Sigmoid colon (tissue), 7 donors: Measurements from ENCODE around the gene SLC48A1. TPM values are rescaled to one million over a fixed set of nuclear protein-coding genes. Genes with fewer than 3 reads are reported as not detected.

Experiments
- DNase-seq: peaks from one replicate; pipeline ENCODE4 v3.0.0-alpha.2; 2019
- H3K27ac ChIP-seq, 4 donors: fragments of 200-600 bp; sonication (generic); one replicate each; pipeline ENCODE4 v1.5.1; 2016 to 2019; ENCODE audit warnings: mild to moderate bottlenecking in 1 of 4
- H3K27me3 ChIP-seq, 3 donors: fragments of 200-600 bp; sonication (generic); one replicate each; pipeline ENCODE4 v1.5.1; 2019; ENCODE audit warnings: mild to moderate bottlenecking in 1 of 3
- H3K36me3 ChIP-seq, 4 donors: fragments of 200-600 bp; sonication (generic); one replicate each; pipeline ENCODE4 v1.5.1; 2016 to 2019
- H3K4me1 ChIP-seq, 4 donors: fragments of 200-600 bp; sonication (generic); one replicate each; pipeline ENCODE4 v1.5.1; 2017 to 2019
- H3K4me3 ChIP-seq, 4 donors: fragments of 200-600 bp; sonication (generic); one replicate each; pipeline ENCODE4 v1.5.1; 2017 to 2019; ENCODE audit warnings: mild to moderate bottlenecking in 2 of 4, moderate library complexity in 1 of 4
- H3K9me3 ChIP-seq, 4 donors: fragments of 200-600 bp in 3 of 4; sonication (generic) in 3 of 4; one replicate each; pipeline versions ENCODE4 v1.5.1 to v1.6.1; 2013 to 2019
- EP300 ChIP-seq, 4 donors: sonication (generic); formaldehyde crosslinking; IDR thresholded peaks; one replicate each; pipeline ENCODE4 v1.6.1; 2017; ENCODE audit warnings: antibody characterized with exemption in 4 of 4
- POLR2A ChIP-seq, 2 donors: fragments of 450-650 bp; IDR thresholded peaks; one replicate each; pipeline ENCODE4 v1.6.1; 2016; ENCODE audit warnings: antibody characterized with exemption in 2 of 2, mild to moderate bottlenecking in 2 of 2, moderate library complexity in 2 of 2
- POLR2AphosphoS5 ChIP-seq, 4 donors: sonication (generic); formaldehyde crosslinking; IDR thresholded peaks; one replicate each; pipeline ENCODE4 v1.6.1; 2017; ENCODE audit warnings: antibody characterized with exemption in 4 of 4
- WGBS, 2 donors: extraction: QIAGEN DNeasy Blood & Tissue Kit; methylation state at CpG; one replicate each; pipeline ENCODE4 v1.1.7; 2013; 5-methylcytosine and 5-hydroxymethylcytosine counted together
- intact Hi-C: fragments of 100-400 bp; cut with DNase I; formaldehyde crosslinking; loops from one replicate; pipeline ENCODE4 v1.15.1; 2023
- polyA plus RNA-seq, 3 donors: library from polyadenylated mRNA; stranded (reverse); fragments of 200-250 nt; gene quantifications; one replicate each; pipeline ENCODE4 v1.2.3, GENCODE V29; 2013
- total RNA-seq, 4 donors: library from RNA; depleted of rRNA; stranded (reverse); fragments of >200 nt; gene quantifications; one replicate each; pipeline ENCODE4 v1.1.0, GENCODE V29; 2016
- TF ChIP-seq, protein P1 (sequence below), 4 experiments: fragments of 450-650 bp in 3 of 4; fragments of 200-600 bp in 1 of 4; IDR thresholded peaks; one replicate each; pipeline ENCODE4 v1.5.1; 2016 to 2019; ENCODE audit warnings: antibody characterized with exemption in 4 of 4, mild to moderate bottlenecking in 3 of 4, moderate library complexity in 2 of 4
- donor health status: healthy with polysubstance abuse.
- donor health status: Bipolar disorder and iron deficiency.
- donor health status: healthy.

Gene SLC48A1
- total and polyA plus RNA-seq, 7 donors, result 6.9 to 46.6 (median 30.3) TPM

DNA sequence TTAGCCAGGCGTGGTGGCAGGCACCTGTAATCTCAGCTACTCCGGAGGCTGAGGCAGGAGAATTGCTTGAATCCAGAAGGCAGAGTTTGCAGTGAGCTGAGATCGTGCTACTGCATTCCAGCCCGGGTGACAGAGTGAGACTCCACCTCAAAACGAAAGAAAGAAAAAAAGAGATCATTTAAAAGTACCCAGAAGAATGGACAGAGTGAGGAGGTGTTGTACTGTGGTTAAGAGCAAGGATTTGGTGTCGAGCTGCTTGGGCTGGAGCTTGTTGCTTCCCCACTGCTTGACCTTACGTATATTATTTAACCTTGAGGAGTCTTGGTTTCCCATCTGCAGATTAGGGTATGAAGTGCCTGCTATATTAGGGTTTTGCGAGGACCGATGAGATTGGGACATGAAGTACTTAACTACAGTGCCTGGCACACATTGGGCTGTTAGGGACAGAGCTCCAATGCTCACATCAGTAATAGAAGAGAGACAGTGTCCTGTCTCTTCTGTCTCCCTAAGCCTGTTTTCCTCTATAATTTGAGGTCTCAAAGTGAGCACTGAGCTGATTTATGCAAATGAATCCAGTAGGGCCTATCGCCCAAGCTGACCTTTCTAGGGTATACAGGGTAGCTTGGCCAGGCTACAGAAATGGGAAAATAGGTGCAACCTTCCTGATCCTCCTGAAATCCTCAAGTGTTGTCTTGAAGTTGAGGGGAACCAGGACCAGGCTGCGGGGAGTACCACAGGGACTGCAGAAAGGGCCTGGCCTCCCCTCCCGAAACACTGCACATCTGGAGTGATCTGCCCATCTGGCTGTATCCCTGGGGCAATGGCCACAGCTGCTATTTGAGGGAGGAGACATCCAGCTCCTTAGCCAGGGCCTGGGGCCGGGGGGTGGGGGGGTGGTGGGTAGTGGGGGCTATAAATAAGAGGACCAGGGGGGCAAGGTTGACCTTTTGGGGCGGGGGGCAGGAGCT, 55.3 kb downstream of the SLC48A1 start:
- intact Hi-C loops, result loop anchor here (10.0 kb wide), 1 partner anchor 743 kb away; no protein-coding TSS in a partner anchor
- TF ChIP-seq, protein P1, sequence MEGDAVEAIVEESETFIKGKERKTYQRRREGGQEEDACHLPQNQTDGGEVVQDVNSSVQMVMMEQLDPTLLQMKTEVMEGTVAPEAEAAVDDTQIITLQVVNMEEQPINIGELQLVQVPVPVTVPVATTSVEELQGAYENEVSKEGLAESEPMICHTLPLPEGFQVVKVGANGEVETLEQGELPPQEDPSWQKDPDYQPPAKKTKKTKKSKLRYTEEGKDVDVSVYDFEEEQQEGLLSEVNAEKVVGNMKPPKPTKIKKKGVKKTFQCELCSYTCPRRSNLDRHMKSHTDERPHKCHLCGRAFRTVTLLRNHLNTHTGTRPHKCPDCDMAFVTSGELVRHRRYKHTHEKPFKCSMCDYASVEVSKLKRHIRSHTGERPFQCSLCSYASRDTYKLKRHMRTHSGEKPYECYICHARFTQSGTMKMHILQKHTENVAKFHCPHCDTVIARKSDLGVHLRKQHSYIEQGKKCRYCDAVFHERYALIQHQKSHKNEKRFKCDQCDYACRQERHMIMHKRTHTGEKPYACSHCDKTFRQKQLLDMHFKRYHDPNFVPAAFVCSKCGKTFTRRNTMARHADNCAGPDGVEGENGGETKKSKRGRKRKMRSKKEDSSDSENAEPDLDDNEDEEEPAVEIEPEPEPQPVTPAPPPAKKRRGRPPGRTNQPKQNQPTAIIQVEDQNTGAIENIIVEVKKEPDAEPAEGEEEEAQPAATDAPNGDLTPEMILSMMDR (IDR thresholded peaks at IDR 0.05), result no peak
- no peak for TF ChIP-seq EP300 (IDR thresholded peaks at IDR 0.05)
- TF ChIP-seq POLR2A (IDR thresholded peaks at IDR 0.05), result no peak
- no peak for TF ChIP-seq POLR2AphosphoS5 (IDR thresholded peaks at IDR 0.05)
- Histone ChIP-seq H3K36me3 (no peaks in the 10 kb centered on the region), H3K27ac (peak overlapping the region; percentile 83 to 99 (median 98)), H3K4me3 (no peak overlapping the region), H3K4me1 (peaks cover 0 to 65% (median 61%) of the 10 kb centered on the region in 4 donors), H3K27me3 (no peaks in the 10 kb centered on the region), H3K9me3 (no peaks in the 10 kb centered on the region)
- no peak for DNase-seq
- 77% methylated on average over 14 of the region's 14 CpGs for whole genome bisulfite sequencing, 2 donors

DNA sequence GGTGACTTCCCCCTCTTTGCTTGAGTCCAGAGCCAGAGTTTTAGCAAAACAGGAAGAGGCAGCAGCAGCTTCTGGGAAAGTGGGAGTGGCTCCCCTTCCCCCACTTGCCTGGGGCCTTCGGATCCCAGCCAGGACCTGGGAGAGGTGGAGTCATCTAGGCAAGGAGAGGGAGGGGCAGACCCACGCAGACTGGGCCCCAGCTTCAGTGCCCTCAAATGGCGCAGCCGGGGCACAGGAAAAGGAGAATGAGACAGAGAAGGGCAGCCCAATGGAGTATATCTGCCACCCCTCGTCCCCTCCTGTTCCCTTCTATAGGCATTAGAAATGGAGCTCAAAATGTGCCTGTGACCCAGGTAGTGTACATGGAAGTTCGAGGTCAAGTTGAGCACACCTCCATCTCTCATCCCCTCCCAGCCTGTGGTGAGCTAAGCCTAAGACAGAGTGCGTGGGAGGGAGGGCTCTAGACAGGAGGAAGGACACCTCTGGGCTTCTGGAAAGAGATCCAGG, 56.0 kb downstream of the SLC48A1 start:
- TF ChIP-seq POLR2AphosphoS5 (IDR thresholded peaks at IDR 0.05) (peak; percentile 36 to 72 (median 58)), POLR2A (IDR thresholded peaks at IDR 0.05) (no peak), EP300 (IDR thresholded peaks at IDR 0.05) (peak in 1 of 4 donors; percentile 43)
- TF ChIP-seq, protein P1 (IDR thresholded peaks at IDR 0.05), result no peak
- Histone ChIP-seq H3K27me3 (no peaks in the 10 kb centered on the region), H3K4me1 (peaks cover 0 to 57% (median 54%) of the 10 kb centered on the region in 4 donors), H3K27ac (peak overlapping the region; percentile 83 to 99 (median 98)), H3K36me3 (no peaks in the 10 kb centered on the region), H3K9me3 (no peaks in the 10 kb centered on the region), H3K4me3 (peak overlapping the region in 1 of 4 donors; percentile 8)
- intact Hi-C loops, result loop anchor here (10.0 kb wide), 1 partner anchor 744 kb away; no protein-coding TSS in a partner anchor
- 21 to 30% methylated on average over 7 of the region's 7 CpGs for WGBS, 2 donors
- DNase-seq, result peak; percentile 96

DNA sequence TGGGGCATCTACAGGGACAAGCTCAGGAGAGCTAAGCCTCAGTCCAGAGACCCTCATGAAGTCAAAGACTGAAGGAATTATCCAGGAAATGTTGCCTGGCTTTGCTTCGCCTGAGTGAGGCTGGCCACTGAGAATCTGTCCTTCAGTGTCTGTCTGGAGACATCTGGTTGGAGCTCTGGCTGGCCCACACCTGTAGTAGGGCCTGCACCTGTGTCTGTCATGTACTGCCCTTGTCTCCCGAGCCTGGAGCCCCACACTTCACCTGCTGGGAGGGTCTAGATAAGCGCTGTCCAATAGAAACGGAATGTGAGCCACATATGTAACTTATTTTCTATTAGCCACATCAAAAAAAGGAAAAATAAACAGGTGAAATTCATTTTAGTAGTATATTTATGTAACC, 56.5 kb downstream of the SLC48A1 start:
- TF ChIP-seq POLR2AphosphoS5 (IDR thresholded peaks at IDR 0.05), result no peak
- TF ChIP-seq POLR2A (IDR thresholded peaks at IDR 0.05), result no peak
- DNase-seq, result no peak
- H3K4me3 ChIP-seq, result no peak overlapping the region
- H3K9me3 ChIP-seq, result no peaks in the 10 kb centered on the region
- WGBS, 2 donors, result 60 to 92% methylated on average over 4 of the region's 4 CpGs
- no peaks in the 10 kb centered on the region for H3K36me3 ChIP-seq
- intact Hi-C loops, result loop anchor here (10.0 kb wide), 1 partner anchor 745 kb away; no protein-coding TSS in a partner anchor
- peak overlapping the region; percentile 83 to 99 (median 98) for H3K27ac ChIP-seq
- no peaks in the 10 kb centered on the region for H3K27me3 ChIP-seq
- peaks cover 0 to 52% (median 49%) of the 10 kb centered on the region in 4 donors for H3K4me1 ChIP-seq

Other genes with a start within 250 kb of the SLC48A1 start
- 10 to 100 TPM; 21.0 to 29.3 (median 25.6) TPM for gene RPAP3, start 67.2 kb upstream of the SLC48A1 start, total RNA-seq
- 10 to 100 TPM in 2 of 3 donors, 1 to 10 TPM in 1; 6.7 to 14.5 (median 10.2) TPM for gene RPAP3, start 67.2 kb upstream of the SLC48A1 start, polyA plus RNA-seq
- 1 to 10 TPM in 1 of 4 donors, under 1 TPM in 2, not detected in 1; 0.36 to 1.6 (median 0.49) TPM for gene ENDOU, start 47.7 kb upstream of the SLC48A1 start, total RNA-seq
- under 1 TPM in 1 of 3 donors, not detected in 2; 0.25 TPM for gene ENDOU, start 47.7 kb upstream of the SLC48A1 start, polyA plus RNA-seq
- 10 to 100 TPM; 13.8 to 36.8 (median 14.6) TPM for gene RAPGEF3, start 14.4 kb upstream of the SLC48A1 start, total RNA-seq
- gene RAPGEF3, start 14.4 kb upstream of the SLC48A1 start, polyA plus RNA-seq, result 10 to 100 TPM in 1 of 3 donors, 1 to 10 TPM in 2; 3.9 to 16.2 (median 4.2) TPM
- 10 to 100 TPM; 45.3 to 79.2 (median 53.1) TPM for gene HDAC7, start 46.7 kb downstream of the SLC48A1 start, total RNA-seq
- 10 to 100 TPM in 2 of 3 donors, 1 to 10 TPM in 1; 6.5 to 44.8 (median 16.8) TPM for gene HDAC7, start 46.7 kb downstream of the SLC48A1 start, polyA plus RNA-seq
- 1 to 10 TPM in 3 of 4 donors, under 1 TPM in 1; 0.71 to 2.5 (median 1.5) TPM for gene VDR, start 131.8 kb downstream of the SLC48A1 start, total RNA-seq
- 10 to 100 TPM; 36.0 to 69.1 (median 60.5) TPM for gene VDR, start 131.8 kb downstream of the SLC48A1 start, polyA plus RNA-seq
- gene TMEM106C, start 190.4 kb downstream of the SLC48A1 start, total RNA-seq, result 100 to 1,000 TPM in 2 of 4 donors, 10 to 100 TPM in 2; 46.2 to 122 (median 92.2) TPM
- 100 to 1,000 TPM; 145 to 199 (median 169) TPM for gene TMEM106C, start 190.4 kb downstream of the SLC48A1 start, polyA plus RNA-seq
- gene COL2A1, start 231.2 kb downstream of the SLC48A1 start, total RNA-seq, result not detected
- under 1 TPM in 2 of 3 donors, not detected in 1; 0.17 to 0.60 TPM for gene COL2A1, start 231.2 kb downstream of the SLC48A1 start, polyA plus RNA-seq